Measurements from ENCODE around the gene GJA3. TPM values are rescaled to one million over a fixed set of nuclear protein-coding genes. Genes with fewer than 3 reads are reported as not detected.

GJA3 gene
- not detected for polyA plus RNA-seq

GRCh38 chr13:20160306-20161274 is at the start of gene GJA3:
Gene GJA3 (minus strand): TSS chr13:20161052. CDS start chr13:20143288, 17,764 bp downstream.
- peak within 1 kb of the TSS; percentile 69 to 81 (median 78) for H3K4me3 Mint-ChIP-seq
- peaks cover 8 to 13% of the 10 kb centered on the region in 2 donors for H3K4me1 Mint-ChIP-seq
- no peak within 1 kb of the TSS for H3K27ac Mint-ChIP-seq
- no peaks in the 10 kb centered on the region for H3K36me3 Mint-ChIP-seq
- peaks cover 0 to 3% (median 0%) of the 10 kb centered on the region in 6 donors for H3K9me3 Mint-ChIP-seq
- DNase-seq: peak in 1 of 3 donors; percentile 17
- peaks cover 10 to 17% (median 12%) of the 10 kb centered on the region in 3 donors for H3K27me3 Mint-ChIP-seq (ENCODE audit: low read depth in 3 of 3)

DNA sequence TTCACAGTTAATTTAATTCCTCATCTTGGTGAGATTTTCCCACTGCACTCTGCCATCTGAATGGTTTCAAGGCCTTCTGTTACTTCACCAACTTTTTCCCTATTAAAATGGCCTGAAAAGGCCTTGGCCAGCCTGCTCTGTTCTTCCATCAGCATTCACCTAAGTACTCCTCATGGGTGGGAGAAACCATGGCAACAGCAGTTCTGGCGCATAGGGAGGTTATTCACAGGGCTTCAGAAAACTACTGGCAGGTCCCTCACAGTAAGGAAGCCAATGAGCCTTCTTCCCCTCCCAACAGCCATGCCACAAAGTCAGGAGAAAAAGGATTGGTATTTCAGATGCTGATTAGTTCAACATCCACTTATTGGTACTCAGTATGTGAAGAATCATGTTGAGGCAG is 49.1 kb upstream of the GJA3 start:
- Mint-ChIP-seq H3K27ac (no peak overlapping the region), H3K9me3 (peaks cover 0 to 1% (median 0%) of the 10 kb centered on the region in 6 donors), H3K27me3 (ENCODE audit: low read depth in 3 of 3) (peaks cover 6 to 21% (median 7%) of the 10 kb centered on the region in 3 donors), H3K36me3 (no peaks in the 10 kb centered on the region), H3K4me3 (no peak overlapping the region), H3K4me1 (no peaks in the 10 kb centered on the region)
- no peak for DNase-seq

- Mint-ChIP-seq H3K4me3 (no peak overlapping the region), H3K27me3 (ENCODE audit: low read depth in 3 of 3) (peaks cover 1 to 10% (median 1%) of the 10 kb centered on the region in 3 donors), H3K9me3 (no peaks in the 10 kb centered on the region), H3K27ac (no peak overlapping the region), H3K36me3 (no peaks in the 10 kb centered on the region), H3K4me1 (no peaks in the 10 kb centered on the region)
- no peak for DNase-seq
These were observed 45.9 kb upstream of the GJA3 start for GRCh38 chr13:20206698-20207235.

- H3K27me3 Mint-ChIP-seq (ENCODE audit: low read depth in 3 of 3): peaks cover 1 to 10% (median 1%) of the 10 kb centered on the region in 3 donors
- no peaks in the 10 kb centered on the region for H3K9me3 Mint-ChIP-seq
- DNase-seq: no peak
- H3K4me3 Mint-ChIP-seq: no peak overlapping the region
- H3K36me3 Mint-ChIP-seq: no peaks in the 10 kb centered on the region
- H3K27ac Mint-ChIP-seq: no peak overlapping the region
- no peaks in the 10 kb centered on the region for H3K4me1 Mint-ChIP-seq
These were observed 45.3 kb upstream of the GJA3 start for GRCh38 chr13:20206065-20206697.

DNA sequence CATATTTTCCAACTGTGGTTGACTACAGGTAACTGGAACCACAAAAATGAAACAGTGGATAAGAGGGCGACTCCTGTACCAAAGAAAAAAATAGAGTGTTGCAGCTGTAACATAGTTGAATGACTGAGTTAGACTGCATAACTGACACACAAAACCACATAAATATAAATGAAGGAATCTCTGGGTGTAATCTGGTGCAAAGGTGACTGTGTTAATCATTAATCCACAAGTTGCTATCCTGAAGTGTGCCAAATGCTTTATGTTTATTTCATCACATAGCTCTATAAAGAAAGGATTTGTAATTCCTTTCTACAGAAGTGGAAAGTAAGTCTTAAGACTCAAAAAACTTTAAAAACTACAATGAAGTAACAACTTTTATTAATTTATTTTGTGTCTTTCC is 37.9 kb upstream of the GJA3 start:
- Mint-ChIP-seq H3K4me3 (no peak overlapping the region), H3K9me3 (peaks cover 0 to 2% (median 0%) of the 10 kb centered on the region in 6 donors), H3K27me3 (ENCODE audit: low read depth in 3 of 3) (peaks cover 15 to 29% (median 25%) of the 10 kb centered on the region in 3 donors), H3K4me1 (peaks cover 5 to 7% of the 10 kb centered on the region in 2 donors), H3K27ac (no peak overlapping the region), H3K36me3 (no peaks in the 10 kb centered on the region)
- no peak for DNase-seq

GRCh38 chr13:20197361-20197834 is 36.5 kb upstream of the GJA3 start:
- peak in 2 of 3 donors; percentile 26 to 30 for DNase-seq
- H3K27ac Mint-ChIP-seq: no peak overlapping the region
- H3K9me3 Mint-ChIP-seq: peaks cover 0 to 2% (median 0%) of the 10 kb centered on the region in 6 donors
- peaks cover 17 to 32% (median 25%) of the 10 kb centered on the region in 3 donors for H3K27me3 Mint-ChIP-seq (ENCODE audit: low read depth in 3 of 3)
- H3K4me3 Mint-ChIP-seq: no peak overlapping the region
- peaks cover 10 to 13% of the 10 kb centered on the region in 2 donors for H3K4me1 Mint-ChIP-seq
- no peaks in the 10 kb centered on the region for H3K36me3 Mint-ChIP-seq

- Mint-ChIP-seq H3K27me3 (ENCODE audit: low read depth in 3 of 3) (peaks cover 17 to 38% (median 33%) of the 10 kb centered on the region in 3 donors), H3K9me3 (peaks cover 0 to 2% (median 0%) of the 10 kb centered on the region in 6 donors), H3K4me3 (no peak overlapping the region), H3K4me1 (peaks cover 14 to 19% of the 10 kb centered on the region in 2 donors), H3K27ac (no peak overlapping the region), H3K36me3 (no peaks in the 10 kb centered on the region)
- DNase-seq: no peak
These were observed 34.9 kb upstream of the GJA3 start for GRCh38 chr13:20195801-20196200.

DNA sequence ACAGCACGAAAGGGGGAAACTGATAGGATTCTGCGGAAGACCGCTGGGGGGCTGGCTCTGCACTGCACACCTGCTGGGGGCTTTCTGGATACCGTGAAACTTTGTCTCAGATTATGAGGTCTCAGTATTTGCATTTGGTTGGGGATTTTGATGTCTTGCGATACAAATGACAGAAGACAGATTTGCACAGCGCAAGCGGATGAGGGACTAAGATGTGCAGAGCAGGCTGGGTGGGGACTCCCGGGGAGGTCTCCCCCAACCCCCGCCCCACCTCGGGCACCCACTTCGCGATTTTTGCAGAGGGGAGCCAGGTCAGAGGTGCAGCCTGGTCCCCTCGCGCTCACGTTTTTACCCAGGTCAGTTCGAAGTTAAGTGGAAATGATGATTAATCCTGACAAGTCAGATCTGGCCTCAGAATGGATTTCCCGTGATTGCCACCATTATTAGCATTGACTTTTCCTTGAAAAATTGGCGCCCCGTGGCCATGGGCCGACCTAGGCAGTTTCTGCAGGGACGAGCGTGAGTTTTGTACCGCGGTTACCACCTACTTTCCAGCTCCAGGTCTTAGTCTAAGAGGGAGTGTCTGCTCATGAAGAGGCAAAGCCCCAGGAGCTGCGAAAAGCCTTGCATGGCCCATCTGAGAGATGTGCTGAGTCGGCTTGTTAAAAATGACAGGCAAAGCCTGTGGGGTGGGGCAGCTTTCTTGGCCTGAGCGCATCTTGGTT is 33.2 kb upstream of the GJA3 start:
- Mint-ChIP-seq H3K4me1 (peaks cover 16 to 19% of the 10 kb centered on the region in 2 donors), H3K27ac (no peak overlapping the region), H3K9me3 (peaks cover 0 to 2% (median 0%) of the 10 kb centered on the region in 6 donors), H3K4me3 (peak overlapping the region; percentile 8 to 63 (median 52)), H3K27me3 (ENCODE audit: low read depth in 3 of 3) (peaks cover 17 to 34% (median 32%) of the 10 kb centered on the region in 3 donors), H3K36me3 (no peaks in the 10 kb centered on the region)
- no peak for DNase-seq

DNA sequence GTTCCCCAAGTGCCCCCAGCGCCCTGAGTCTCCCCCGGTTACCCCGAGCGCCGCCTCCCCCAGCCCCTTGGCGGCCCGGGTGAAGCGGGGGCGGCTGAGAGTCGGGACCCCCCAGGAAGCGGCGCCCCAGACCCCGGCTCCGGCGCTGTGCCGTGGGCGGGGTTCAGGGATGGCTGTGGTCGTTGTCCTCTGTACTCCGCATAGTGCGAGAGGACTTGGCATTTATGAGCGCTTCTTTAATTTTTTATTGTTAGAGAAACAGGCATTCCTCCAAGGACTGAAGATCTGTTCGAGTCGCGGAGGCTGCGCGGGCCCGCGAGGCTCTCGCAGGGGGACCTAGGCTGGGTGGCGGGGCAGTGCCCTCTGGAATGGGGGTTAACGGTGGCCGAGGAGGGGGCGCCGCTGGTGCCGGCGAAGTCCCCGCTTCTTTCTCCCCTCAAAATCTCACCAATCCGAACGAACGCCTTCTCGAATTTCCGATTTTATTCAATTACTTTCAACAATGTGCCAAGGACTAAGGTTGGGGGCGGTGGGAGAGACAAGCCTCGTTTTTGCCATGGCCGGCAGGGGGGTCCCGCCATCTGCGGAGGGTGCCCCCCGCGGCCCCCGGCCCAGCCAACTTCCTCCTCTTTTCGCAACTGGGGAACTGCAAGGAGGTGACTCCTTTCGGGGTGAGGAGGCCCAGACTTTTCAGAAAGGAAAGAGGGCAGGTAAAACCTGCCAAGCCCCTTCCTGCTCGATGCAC is 32.5 kb upstream of the GJA3 start:
- no peak overlapping the region for H3K27ac Mint-ChIP-seq
- H3K4me3 Mint-ChIP-seq: peak overlapping the region in 4 of 5 donors; percentile 42 to 63 (median 60)
- H3K27me3 Mint-ChIP-seq (ENCODE audit: low read depth in 3 of 3): peaks cover 17 to 34% (median 34%) of the 10 kb centered on the region in 3 donors
- DNase-seq: no peak
- no peaks in the 10 kb centered on the region for H3K36me3 Mint-ChIP-seq
- H3K4me1 Mint-ChIP-seq: peaks cover 16 to 19% of the 10 kb centered on the region in 2 donors
- H3K9me3 Mint-ChIP-seq: peaks cover 0 to 2% (median 0%) of the 10 kb centered on the region in 6 donors

DNA sequence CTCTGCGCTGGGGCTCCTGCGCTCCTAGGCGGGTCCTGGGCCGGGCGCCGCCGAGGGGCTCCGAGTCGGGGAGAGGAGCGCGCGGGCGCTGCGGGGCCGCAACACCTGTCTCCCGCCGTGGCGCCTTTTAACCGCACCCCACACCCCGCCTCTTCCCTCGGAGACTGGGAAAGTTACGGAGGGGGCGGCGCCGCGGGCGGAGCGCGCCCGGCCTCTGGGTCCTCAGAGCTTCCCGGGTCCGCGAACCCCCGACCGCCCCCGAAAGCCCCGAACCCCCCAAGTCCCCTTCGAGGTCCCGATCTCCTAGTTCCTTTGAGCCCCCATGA is 31.9 kb upstream of the GJA3 start, which contains the start of gene GJB2:
Gene GJB2, minus strand, starts transcription at position 103 of the 326 bp plus-strand sequence. CDS start 3,357 bp downstream, outside the sequence.
- peaks cover 0 to 2% (median 0%) of the 10 kb centered on the region in 6 donors for H3K9me3 Mint-ChIP-seq
- H3K27me3 Mint-ChIP-seq (ENCODE audit: low read depth in 3 of 3): peaks cover 17 to 34% (median 34%) of the 10 kb centered on the region in 3 donors
- H3K27ac Mint-ChIP-seq: no peak within 1 kb of the TSS
- no peaks in the 10 kb centered on the region for H3K36me3 Mint-ChIP-seq
- peaks cover 16 to 19% of the 10 kb centered on the region in 2 donors for H3K4me1 Mint-ChIP-seq
- no peak for DNase-seq
- H3K4me3 Mint-ChIP-seq: peak within 1 kb of the TSS; percentile 24 to 63 (median 61)

- Mint-ChIP-seq H3K4me3 (peak overlapping the region; percentile 24 to 61 (median 51)), H3K36me3 (no peaks in the 10 kb centered on the region), H3K27ac (no peak overlapping the region), H3K9me3 (peaks cover 0 to 2% (median 0%) of the 10 kb centered on the region in 6 donors), H3K27me3 (ENCODE audit: low read depth in 3 of 3) (peaks cover 17 to 34% (median 34%) of the 10 kb centered on the region in 3 donors), H3K4me1 (peaks cover 16 to 19% of the 10 kb centered on the region in 2 donors)
- DNase-seq: no peak
These were observed 31.4 kb upstream of the GJA3 start for GRCh38 chr13:20192158-20192835.

All from immature natural killer cell (primary cell).